GM21717 (cell line): Measurements from ENCODE around the gene ARSK.

Experiments
- ATAC-seq: cut with Tn5 transposase; IDR thresholded peaks from one replicate; pipeline ENCODE4 v1.9.1; 2021; ENCODE audit warnings: mild to moderate bottlenecking, moderate library complexity; ENCODE audit not compliant: unreplicated experiment

ARSK gene, protein sequence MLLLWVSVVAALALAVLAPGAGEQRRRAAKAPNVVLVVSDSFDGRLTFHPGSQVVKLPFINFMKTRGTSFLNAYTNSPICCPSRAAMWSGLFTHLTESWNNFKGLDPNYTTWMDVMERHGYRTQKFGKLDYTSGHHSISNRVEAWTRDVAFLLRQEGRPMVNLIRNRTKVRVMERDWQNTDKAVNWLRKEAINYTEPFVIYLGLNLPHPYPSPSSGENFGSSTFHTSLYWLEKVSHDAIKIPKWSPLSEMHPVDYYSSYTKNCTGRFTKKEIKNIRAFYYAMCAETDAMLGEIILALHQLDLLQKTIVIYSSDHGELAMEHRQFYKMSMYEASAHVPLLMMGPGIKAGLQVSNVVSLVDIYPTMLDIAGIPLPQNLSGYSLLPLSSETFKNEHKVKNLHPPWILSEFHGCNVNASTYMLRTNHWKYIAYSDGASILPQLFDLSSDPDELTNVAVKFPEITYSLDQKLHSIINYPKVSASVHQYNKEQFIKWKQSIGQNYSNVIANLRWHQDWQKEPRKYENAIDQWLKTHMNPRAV

DNA sequence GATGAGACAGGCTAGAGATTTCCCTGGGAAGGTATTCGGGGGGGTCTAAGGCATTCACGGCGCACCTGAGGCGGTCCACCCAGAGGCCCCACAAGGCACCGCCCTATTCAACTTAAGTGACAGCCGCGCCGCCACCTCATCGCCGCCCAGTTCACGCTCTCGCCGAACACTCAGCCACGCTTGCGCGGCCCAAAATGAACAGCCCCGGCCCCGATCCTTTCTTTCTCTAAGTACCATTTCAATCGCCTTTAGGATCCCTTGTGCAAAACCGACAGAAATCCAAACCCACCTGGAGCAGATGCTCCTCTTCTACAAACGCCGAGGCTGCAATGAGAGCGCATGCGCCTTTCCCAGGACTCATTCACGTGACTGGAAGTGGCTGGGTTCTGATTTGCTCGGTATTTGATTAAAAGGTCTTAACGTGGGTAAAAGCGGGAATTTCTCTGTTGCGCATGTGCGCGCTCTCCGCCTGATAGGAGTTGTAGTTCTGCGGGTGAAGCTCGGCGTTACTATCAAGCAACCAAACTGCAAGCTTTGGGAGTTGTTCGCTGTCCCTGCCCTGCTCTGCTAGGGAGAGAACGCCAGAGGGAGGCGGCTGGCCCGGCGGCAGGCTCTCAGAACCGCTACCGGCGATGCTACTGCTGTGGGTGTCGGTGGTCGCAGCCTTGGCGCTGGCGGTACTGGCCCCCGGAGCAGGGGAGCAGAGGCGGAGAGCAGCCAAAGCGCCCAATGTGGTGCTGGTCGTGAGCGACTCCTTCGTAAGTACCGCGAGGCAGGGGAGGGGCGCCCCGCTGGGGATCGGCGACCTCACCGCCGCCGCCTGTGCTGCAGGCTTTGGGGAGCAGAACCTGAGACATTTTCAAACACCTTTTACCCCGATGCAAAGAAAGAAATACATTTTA lies at the start of gene ARSK, which contains the start of gene SKIC3:
Gene ARSK, plus strand, starts transcription at position 455 of the 902 bp plus-strand sequence. Its CDS starts 178 bp downstream, at position 633.
Gene SKIC3, minus strand, starts transcription at position 331 of the 902 bp plus-strand sequence. CDS start 7,827 bp downstream, outside the sequence.
- ATAC-seq = peak; percentile 88

DNA sequence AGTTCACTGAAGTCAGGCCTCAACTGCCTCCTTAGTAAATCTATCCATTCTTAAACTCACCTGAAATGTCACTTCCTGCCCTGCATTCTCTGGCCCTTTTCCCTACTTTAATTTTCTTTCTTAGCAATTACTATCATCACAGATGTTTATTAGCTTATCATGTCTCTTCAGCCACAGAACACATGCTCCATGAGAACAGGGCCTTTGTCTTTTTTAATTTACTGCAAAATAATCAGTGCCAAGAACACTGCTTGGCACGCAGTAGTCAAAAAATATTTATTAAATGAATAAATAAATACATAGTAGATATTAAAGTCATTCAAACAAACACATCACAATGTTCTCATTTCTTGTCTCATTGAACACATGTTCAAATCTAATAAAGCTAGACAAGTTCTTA lies 46.4 kb upstream of the ARSK start:
- ATAC-seq = no peak

DNA sequence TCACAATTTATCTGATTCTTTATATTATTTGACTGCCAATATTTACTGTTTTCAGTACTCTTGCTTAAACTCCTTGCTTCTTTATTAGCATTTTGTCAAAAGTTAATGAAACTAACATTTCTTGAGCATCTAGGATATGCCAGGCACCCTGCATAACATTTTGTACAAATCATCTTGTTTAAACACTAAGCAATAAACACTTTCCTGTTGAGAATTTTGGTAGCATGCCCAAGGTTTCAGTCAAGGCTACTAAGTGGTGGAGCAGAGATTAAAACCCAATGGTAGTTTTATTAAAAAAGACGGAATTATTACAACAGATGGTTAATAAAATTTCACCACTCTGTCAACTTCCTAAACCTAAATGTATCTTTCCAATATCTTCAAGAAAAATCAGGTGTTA lies 43.3 kb upstream of the ARSK start:
- no peak for ATAC-seq

DNA sequence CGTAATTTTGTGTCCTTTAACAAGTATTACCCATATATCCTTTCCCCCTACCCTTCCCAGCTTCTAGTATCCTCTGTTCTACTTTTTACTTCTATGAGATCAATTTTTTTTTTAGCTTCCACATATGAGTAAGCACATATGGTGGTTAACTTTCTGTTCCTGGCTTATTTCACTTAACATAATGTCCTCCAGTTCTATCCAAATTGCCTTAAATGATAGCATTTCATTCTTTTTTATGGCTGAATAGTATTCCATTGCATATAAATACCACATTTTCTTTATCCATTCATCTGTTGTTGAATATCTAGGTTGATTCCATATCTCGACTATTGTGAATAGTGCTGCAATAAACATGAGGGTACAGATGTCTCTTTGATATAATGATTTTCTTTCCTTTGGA lies 36.5 kb upstream of the ARSK start:
- no peak for ATAC-seq

DNA sequence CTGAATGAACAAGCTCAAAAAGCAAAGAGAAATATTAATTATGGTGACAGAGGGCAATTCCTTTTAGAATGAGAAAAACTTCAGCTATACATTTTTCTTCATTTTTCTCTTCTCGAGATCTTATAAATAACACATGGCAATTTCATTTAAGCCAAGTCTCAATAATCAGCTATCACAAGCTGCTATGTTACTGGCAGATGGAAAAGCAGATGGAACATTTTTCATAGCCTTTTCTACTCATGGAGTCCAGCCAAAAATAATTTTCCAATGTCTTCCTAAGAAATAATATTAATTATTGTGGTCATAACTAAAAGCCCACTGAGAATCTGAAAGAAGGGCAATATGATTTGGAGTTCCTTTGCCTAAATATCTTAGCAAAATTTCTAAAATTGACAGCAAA lies 35.8 kb upstream of the ARSK start:
- ATAC-seq = no peak

DNA sequence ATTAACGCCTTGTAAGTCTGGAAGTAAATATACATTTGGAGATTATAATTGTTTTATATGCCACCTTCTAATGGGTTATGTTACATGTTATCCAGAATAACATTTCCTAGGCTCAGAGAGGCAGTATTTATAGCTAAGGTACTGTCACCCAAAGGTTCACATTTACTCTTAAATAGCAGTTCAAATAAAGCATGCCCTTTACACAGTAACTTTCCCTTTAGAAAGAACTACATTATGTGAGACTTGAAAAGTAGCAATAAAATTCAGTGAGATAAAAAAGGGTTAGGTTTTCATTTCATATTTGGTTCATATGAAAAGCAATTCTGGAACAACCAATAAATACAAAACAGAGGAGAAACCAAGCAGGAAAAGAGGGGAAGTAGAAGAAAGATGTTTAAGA lies 35.2 kb upstream of the ARSK start:
- no peak for ATAC-seq

DNA sequence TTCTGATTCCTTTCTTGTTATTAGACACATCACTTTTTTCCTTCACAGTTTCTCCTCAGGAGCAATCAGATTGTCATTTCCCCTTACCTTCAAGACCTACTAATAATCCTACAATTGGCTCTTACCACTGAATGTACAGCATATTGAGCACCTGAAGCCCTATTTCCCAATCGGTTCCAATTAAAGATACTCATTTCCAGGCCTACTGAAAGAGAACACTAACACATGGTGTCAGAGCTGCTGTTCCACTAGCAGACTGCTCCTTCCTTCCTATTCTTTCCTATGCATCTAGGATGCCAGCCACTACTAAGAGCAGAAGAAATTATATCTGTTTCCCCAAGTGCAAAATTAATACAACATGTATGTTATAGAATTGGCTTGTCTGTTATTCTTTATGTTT lies 34.7 kb upstream of the ARSK start:
- ATAC-seq = no peak

DNA sequence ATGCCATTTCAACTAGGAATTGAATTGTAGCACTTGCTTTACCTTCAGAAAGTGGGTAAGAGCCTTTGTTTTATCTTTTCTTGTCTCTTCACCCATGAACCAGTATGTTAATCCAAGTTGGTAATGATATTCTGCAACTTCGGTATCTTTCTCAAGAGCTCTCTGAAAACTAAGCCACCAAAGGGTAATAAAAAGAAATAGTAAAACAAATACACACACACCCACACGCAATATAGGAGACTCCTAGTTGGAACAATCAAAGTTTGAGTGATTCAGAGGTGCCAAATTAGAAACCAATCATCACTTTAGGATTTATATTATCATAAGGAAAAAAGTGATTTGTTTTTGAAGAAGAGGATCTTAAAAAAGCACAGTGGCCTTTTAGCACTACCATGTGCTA lies 30.5 kb upstream of the ARSK start:
- no peak for ATAC-seq

DNA sequence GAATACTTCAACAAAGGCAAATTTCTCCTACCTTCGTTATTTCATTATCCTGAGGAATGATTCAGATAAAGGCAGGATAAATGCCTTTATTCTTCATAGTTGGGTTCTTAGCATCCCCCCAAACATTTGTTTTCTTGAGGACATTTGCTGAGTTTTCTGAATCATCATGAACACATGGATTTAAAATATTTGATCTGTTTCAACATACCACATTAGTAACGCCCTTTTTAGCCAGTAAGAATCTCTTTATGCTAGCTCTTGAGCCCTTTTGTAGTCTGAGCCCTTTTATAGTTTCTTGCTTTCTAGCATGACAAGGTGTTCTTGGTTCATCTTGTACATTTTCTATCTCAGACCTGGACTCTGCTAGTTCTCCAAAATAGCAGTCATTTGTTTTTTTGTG lies 28.0 kb upstream of the ARSK start:
- no peak for ATAC-seq

DNA sequence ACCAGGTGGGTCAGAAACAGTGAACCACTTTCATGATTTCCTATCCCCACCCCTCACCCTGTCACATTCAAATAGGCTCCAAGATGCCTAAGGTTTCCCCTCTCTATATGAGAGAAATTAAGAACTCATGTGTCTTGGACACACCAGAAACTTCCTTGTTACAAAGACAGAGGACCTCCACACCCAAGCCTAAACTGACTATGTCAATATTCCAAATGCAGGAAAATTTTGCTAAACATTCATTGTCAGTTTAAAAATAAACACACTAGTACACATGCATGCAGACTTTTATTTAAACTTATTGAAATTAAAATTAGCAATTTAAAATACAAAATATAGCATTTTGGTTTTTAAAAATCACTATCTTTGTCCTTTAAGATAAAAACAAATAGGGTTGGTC lies 26.3 kb upstream of the ARSK start:
- ATAC-seq = no peak

DNA sequence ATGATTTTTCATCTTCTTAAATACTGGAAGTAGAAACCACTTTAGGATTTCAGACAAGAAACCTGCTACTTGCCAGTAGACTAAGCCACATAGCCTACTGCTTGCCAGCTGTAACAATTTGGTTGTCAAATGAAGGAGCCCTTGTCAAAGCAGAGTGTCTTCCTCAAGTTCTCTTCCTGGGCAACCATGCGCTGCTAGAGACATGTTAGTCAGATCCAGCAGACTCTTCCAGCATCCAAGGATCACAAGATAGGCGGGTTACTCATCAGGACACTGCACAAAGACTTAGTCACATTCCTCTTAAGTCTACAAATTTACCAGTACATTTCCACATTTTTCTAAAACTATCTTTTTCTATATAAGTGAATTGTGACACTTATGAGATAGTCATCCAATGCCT lies 24.5 kb upstream of the ARSK start:
- no peak for ATAC-seq

DNA sequence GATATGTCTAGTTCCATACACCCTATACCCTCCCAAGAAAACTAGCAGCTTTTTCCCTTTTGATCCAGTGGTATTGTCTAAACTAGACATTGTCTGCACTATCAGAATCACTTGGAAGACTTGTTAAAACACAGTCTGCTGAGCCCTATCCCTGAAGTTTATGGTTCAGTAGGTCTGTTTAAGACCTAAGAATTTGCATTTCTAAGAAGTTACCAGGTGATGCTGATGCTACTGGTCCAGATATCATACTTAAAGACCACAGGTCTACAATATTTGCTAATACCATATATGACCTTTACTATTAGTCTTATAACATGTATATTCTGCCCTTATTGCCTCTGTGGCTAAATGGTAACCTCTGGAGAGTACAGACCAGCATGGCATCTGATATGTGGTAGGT lies 23.4 kb upstream of the ARSK start:
- no peak for ATAC-seq

DNA sequence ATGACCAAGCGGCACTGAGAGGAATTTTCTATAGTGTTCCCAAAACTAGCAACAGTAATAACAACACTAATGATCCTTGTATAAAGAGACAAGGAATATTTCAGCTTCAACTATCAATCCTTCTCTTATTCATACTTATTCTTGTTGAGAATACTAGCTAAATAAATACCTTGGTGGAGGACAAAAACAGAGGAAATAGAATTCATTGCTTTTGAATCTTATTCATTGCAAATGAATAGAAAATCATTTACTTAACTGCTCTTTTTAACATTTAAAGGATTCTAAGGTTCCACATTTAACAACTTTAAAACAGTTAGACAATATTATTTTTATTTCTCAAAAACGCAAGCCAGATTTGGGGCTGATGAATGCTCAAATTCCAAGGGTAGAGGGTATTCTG lies 22.5 kb upstream of the ARSK start:
- no peak for ATAC-seq

DNA sequence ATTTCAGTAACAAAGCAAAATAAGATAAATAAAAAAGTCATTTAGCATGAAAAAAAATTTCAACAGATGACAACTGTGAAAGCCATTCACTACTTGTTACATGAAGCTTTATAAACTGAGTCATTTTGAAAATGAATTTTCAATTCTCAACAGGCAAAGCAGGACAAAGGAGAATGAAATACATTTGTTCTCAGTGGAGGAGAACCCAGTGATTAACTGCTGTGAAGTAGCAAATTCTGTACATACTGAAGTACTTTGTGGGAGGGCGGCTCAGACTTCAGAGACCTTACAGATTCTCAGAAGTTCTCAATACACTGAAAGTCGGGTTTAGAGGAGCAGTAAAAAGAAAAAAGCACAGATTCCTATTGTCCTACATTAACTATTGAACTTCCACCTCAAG lies 21.8 kb upstream of the ARSK start:
- no peak for ATAC-seq

DNA sequence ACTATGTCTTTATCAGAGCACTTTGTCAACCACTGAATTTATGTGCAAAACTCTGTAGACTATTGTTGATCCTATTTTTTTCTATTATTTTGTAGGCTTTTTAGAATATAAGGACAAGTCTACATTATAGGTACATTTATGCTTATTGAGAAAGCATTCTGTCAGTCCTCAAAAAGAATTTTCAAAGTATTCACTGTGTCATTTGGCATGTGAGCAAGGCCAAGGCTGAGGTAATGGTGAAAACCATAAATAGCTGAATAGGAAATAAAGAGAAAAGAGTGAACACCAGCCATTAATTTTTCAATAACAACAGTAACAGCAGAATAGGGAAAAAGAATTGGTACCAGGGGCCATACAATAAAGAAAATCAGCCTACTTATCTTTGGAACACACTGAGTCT lies 21.1 kb upstream of the ARSK start:
- no peak for ATAC-seq

DNA sequence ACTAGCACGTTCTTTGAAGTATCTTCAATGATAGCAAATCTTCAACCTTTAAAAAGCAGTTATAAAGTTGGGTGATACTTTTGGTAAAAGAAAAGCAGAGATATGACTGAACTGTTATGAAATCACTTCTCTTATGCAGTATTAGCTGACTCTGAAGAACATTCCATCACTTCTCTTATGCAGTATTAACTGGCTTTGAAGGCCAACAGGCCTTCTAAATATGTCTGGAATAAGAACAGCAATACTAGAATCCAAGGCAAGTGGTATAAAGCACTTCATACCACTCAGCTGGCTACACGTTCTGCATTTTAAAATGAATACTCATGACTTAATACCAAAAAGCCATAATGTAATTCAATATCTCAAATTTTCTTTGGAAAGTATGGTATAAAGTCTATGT lies 17.4 kb upstream of the ARSK start:
- no peak for ATAC-seq

DNA sequence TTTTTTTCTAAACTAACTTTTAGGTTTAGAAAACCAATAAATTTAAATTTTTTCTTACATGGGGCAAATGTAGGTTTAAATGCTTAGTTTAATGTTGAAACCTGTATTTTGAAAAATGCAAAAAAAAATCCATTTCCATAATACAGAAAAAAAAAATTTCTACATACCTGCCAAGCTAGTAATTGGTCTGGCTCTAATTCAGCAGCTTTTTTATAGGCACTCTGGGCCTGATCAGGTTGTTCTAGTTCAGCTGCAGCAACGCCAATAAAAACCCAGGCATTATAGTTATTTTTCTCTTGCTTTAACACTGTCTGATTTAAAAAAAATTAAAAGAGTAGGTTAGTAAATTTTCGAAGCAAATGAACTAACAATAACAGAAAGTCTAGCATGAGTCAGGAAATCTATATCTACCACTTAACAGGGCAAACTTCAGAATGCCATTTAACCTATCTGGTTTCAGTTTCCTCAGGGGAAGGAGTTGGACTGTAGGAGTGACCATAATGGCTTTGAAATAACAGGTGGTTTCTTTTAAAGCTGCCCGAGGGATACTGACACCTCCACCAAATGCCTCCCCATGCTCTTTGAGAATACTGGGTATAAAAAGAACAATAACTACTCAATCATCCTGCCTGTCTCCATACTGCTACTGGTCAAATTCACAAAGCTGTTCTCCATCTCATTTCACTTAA lies 11.7 kb upstream of the ARSK start:
- no peak for ATAC-seq

DNA sequence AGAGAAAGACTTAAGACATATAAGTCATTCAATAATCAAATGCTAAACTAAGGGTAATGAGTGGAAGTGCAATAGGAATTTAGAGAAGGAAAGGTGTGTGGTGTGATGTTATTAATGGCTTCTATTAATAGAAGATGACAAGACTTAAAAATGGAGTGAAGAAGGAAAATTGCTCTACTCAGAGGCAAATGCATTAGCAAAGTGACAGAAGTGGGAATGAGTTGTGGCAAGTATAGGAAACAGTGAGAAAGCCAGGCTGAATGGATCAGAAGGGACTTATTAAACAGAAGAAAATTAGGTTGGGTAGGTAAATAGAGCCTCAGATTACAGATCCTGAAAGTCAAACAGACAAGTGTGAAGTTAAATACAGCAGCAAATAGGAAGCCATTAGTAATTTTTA lies 5.9 kb upstream of the ARSK start:
- ATAC-seq = no peak

DNA sequence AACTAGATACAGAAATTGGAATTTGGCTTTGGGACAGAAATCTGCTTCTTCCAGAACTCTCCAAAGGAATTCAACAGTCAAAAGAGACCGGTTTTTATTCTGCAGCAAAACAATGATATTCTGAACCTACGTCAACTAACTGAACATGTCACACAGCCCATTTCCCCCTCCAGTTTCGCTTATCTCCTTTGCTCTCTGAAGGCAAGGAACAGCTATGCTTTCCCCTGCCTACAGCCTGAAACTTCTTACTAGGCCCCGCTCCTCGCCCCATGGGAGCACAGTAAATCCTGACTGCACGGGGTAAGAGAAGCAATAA lies 612 bp upstream of the ARSK start:
- ATAC-seq = peak; percentile 34

DNA sequence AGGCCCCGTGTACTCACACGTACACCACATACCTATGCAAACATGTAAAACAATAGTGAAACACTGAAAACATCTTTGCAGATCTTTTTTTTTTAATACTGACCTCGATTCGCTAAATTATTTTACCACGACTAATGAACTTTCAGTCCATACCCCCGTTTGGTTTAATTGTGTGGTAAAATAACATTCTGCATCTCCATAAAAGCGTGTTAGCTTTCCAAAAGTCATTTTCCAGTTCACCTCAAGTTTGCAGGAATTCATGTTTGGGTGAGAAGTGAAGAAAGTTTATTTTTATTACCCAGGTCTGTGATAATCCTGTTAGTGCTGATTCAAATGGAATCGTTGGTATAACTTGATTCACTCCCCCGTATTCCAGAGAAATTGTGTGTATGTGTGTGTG lies 652 bp downstream of the ARSK start:
- ATAC-seq = no peak

DNA sequence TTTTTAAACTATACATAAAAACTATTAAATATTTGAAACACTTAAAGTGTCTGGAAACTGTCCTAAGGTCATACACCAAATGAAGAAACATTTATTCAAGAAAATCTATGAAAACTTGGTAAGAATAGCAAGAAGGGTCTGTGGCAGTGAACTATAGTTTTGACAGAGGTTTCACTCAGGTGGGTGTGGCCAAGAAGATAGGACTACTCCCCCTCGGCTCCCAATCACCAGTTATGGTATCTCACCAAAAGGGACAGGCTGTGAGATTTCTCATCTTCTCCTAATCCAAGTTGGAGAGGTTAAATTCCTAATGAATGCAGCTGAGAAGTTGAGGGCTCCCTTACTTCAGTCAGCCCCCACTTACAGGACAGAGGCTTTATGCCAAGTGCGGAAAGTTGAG lies 2.9 kb downstream of the ARSK start:
- ATAC-seq = no peak
